Activated naive CD4-positive, alpha-beta T cell treated with anti-CD3 and anti-CD28 coated beads for 36 hours (primary cell): ENCODE results near the gene CCDC159. TPM values are rescaled to one million over a fixed set of nuclear protein-coding genes. Genes with fewer than 3 reads are reported as not detected.
"Not testable (repeated sequence)": the region's sequence is repeated elsewhere in the genome, so short reads cannot be mapped to it uniquely, and the experiment has no call there.

Source experiments
- CTCF ChIA-PET: fragments of 350-600 bp; sonication (Branson Sonifier 250); formaldehyde crosslinking; loops from one replicate; lab custom pipeline; 2021; ENCODE audit warnings: antibody characterized with exemption; lab: Charles Lee
- DNase-seq: peaks from one replicate; pipeline ENCODE4 v3.0.0-alpha.2; 2020
- H3K27ac Mint-ChIP-seq: one replicate; pipeline ENCODE4 v1.8.0; 2021; ENCODE audit warnings: mild to moderate bottlenecking, mixed read lengths
- H3K27me3 Mint-ChIP-seq: one replicate; pipeline ENCODE4 v1.8.0; 2021; ENCODE audit warnings: low read depth, mixed read lengths
- H3K36me3 Mint-ChIP-seq: one replicate; pipeline ENCODE4 v1.8.0; 2021; ENCODE audit warnings: low read depth, mixed read lengths
- H3K4me1 Mint-ChIP-seq: one replicate; pipeline ENCODE4 v1.8.0; 2021; ENCODE audit warnings: low read depth, mixed read lengths
- H3K4me3 Mint-ChIP-seq: one replicate; pipeline ENCODE4 v1.8.0; 2021; ENCODE audit warnings: mild to moderate bottlenecking, moderate library complexity, mixed read lengths
- H3K9me3 Mint-ChIP-seq: one replicate; pipeline ENCODE4 v1.8.0; 2021; ENCODE audit warnings: mixed read lengths
- intact Hi-C: fragments of 100-400 bp; cut with micrococcal nuclease; formaldehyde crosslinking; loops from one replicate; pipeline ENCODE4 v1.15.1; 2023
- total RNA-seq, 2 experiments: library from RNA; stranded (reverse); gene quantifications; one replicate each; pipeline ENCODE4 v1.2.3, GENCODE V29; 2021

Gene CCDC159
- 10 to 100 TPM; 15.2 to 16.5 TPM for total RNA-seq

- H3K27ac Mint-ChIP-seq = peak within 1 kb of the TSS; percentile 86
- intact Hi-C loops = loop anchor here (1.0 kb wide), 5 partner anchors 9 to 250 kb away; partner anchors contain the start of genes ODAD3, PLPPR2, PRKCSH and SWSAP1
- peak within 1 kb of the TSS; percentile 97 for H3K4me3 Mint-ChIP-seq
- peak; percentile 100 for DNase-seq
- no peaks in the 10 kb centered on the region for H3K27me3 Mint-ChIP-seq
- peaks cover 10% of the 10 kb centered on the region for H3K36me3 Mint-ChIP-seq
- H3K4me1 Mint-ChIP-seq = peaks cover 26% of the 10 kb centered on the region
- CTCF ChIA-PET = interaction anchor here (0.6 to 0.9 kb wide), 6 partner anchors 26 to 217 kb away, joined by 3 to 6 read pairs (median 4); no protein-coding TSS in a partner anchor
- H3K9me3 Mint-ChIP-seq = peaks cover 9% of the 10 kb centered on the region
Observed at GRCh38 chr19:11346104-11346940, at the start of gene CCDC159, which contains the start of gene TMEM205. Gene CCDC159 (plus strand): TSS chr19:11346519. CDS start chr19:11346607, 88 bp downstream. Gene TMEM205 (minus strand): TSS chr19:11346268. CDS start chr19:11345619, 649 bp downstream.

GRCh38 chr19:11299946-11300810, 46.1 kb upstream of the CCDC159 start:
- intact Hi-C loops = no loop called here
- no peaks in the 10 kb centered on the region for H3K27me3 Mint-ChIP-seq
- H3K4me3 Mint-ChIP-seq = no peak overlapping the region
- no peak overlapping the region for H3K27ac Mint-ChIP-seq
- H3K9me3 Mint-ChIP-seq = no peaks in the 10 kb centered on the region
- no peak for DNase-seq
- H3K4me1 Mint-ChIP-seq = no peaks in the 10 kb centered on the region
- CTCF ChIA-PET = no interaction called here
- H3K36me3 Mint-ChIP-seq = no peaks in the 10 kb centered on the region

GRCh38 chr19:11300811-11301120, 45.6 kb upstream of the CCDC159 start:
- Mint-ChIP-seq H3K27ac (no peak overlapping the region), H3K9me3 (no peaks in the 10 kb centered on the region), H3K4me3 (no peak overlapping the region), H3K4me1 (no peaks in the 10 kb centered on the region), H3K27me3 (no peaks in the 10 kb centered on the region), H3K36me3 (no peaks in the 10 kb centered on the region)
- intact Hi-C loops = no loop called here
- DNase-seq = no peak
- CTCF ChIA-PET = no interaction called here

GRCh38 chr19:11304936-11305335, 41.4 kb upstream of the CCDC159 start:
- CTCF ChIA-PET = interaction anchor here (0.7 kb wide), 1 partner anchor 63 kb away, joined by 3 read pairs; no protein-coding TSS in a partner anchor
- no peak for DNase-seq
- intact Hi-C loops = no loop called here
- Mint-ChIP-seq H3K4me3 (no peak overlapping the region), H3K27me3 (no peaks in the 10 kb centered on the region), H3K27ac (no peak overlapping the region), H3K4me1 (no peaks in the 10 kb centered on the region), H3K36me3 (no peaks in the 10 kb centered on the region), H3K9me3 (no peaks in the 10 kb centered on the region)

GRCh38 chr19:11306337-11306736, 40.0 kb upstream of the CCDC159 start:
- H3K4me3 Mint-ChIP-seq = no peak overlapping the region
- no peaks in the 10 kb centered on the region for H3K9me3 Mint-ChIP-seq
- no peak for DNase-seq
- intact Hi-C loops = no loop called here
- no peaks in the 10 kb centered on the region for H3K36me3 Mint-ChIP-seq
- CTCF ChIA-PET = no interaction called here
- no peaks in the 10 kb centered on the region for H3K27me3 Mint-ChIP-seq
- no peak overlapping the region for H3K27ac Mint-ChIP-seq
- no peaks in the 10 kb centered on the region for H3K4me1 Mint-ChIP-seq

- not testable (repeated sequence) for H3K9me3 Mint-ChIP-seq, H3K36me3 Mint-ChIP-seq, H3K4me3 Mint-ChIP-seq, DNase-seq, H3K27ac Mint-ChIP-seq
- peaks cover 12% of the 10 kb centered on the region for H3K27me3 Mint-ChIP-seq
- intact Hi-C loops = loop anchor here (5.0 kb wide), 1 partner anchor 63 kb away; no protein-coding TSS in a partner anchor
- CTCF ChIA-PET = interaction anchor here (0.7 to 1.4 kb wide), 2 partner anchors 62 to 78 kb away, joined by 3 read pairs; no protein-coding TSS in a partner anchor
- peaks cover 20% of the 10 kb centered on the region for H3K4me1 Mint-ChIP-seq
Observed at GRCh38 chr19:11320278-11320995, 25.9 kb upstream of the CCDC159 start.

- peak; percentile 25 for DNase-seq
- Mint-ChIP-seq H3K4me3 (no peak overlapping the region), H3K9me3 (no peaks in the 10 kb centered on the region), H3K4me1 (peaks cover 20% of the 10 kb centered on the region), H3K36me3 (no peaks in the 10 kb centered on the region), H3K27me3 (peaks cover 12% of the 10 kb centered on the region), H3K27ac (no peak overlapping the region)
- CTCF ChIA-PET = interaction anchor here (1.0 to 1.4 kb wide), 3 partner anchors 27 to 52 kb away, joined by 3 to 4 read pairs (median 4); no protein-coding TSS in a partner anchor
- intact Hi-C loops = loop anchor here (5.0 kb wide), 1 partner anchor 64 kb away; no protein-coding TSS in a partner anchor
Observed at GRCh38 chr19:11321191-11322126, 24.9 kb upstream of the CCDC159 start.

GRCh38 chr19:11322269-11323024, 23.9 kb upstream of the CCDC159 start:
- no peak for DNase-seq
- CTCF ChIA-PET = interaction anchor here (1.0 to 1.4 kb wide), 3 partner anchors 28 to 51 kb away, joined by 3 to 4 read pairs (median 4); no protein-coding TSS in a partner anchor
- Mint-ChIP-seq H3K36me3 (no peaks in the 10 kb centered on the region), H3K9me3 (no peaks in the 10 kb centered on the region), H3K27me3 (peaks cover 10% of the 10 kb centered on the region), H3K27ac (no peak overlapping the region), H3K4me3 (no peak overlapping the region), H3K4me1 (peaks cover 20% of the 10 kb centered on the region)
- intact Hi-C loops = loop anchor here (5.0 kb wide), 1 partner anchor 65 kb away; no protein-coding TSS in a partner anchor

- peaks cover 20% of the 10 kb centered on the region for H3K4me1 Mint-ChIP-seq
- DNase-seq = no peak
- peak overlapping the region; percentile 75 for H3K4me3 Mint-ChIP-seq
- H3K27ac Mint-ChIP-seq = peak overlapping the region; percentile 87
- no peaks in the 10 kb centered on the region for H3K36me3 Mint-ChIP-seq
- peaks cover 7% of the 10 kb centered on the region for H3K27me3 Mint-ChIP-seq
- intact Hi-C loops = loop anchor here (1.0 to 5.0 kb wide), 5 partner anchors 15 to 182 kb away; partner anchors contain the start of genes RAB3D, SWSAP1 and ZNF653
- H3K9me3 Mint-ChIP-seq = no peaks in the 10 kb centered on the region
- CTCF ChIA-PET = no interaction called here
Observed at GRCh38 chr19:11323601-11324078, 22.7 kb upstream of the CCDC159 start.

- H3K9me3 Mint-ChIP-seq = no peaks in the 10 kb centered on the region
- DNase-seq = peak; percentile 85
- intact Hi-C loops = loop anchor here (1.0 to 5.0 kb wide), 5 partner anchors 15 to 181 kb away; partner anchors contain the start of genes RAB3D, SWSAP1 and ZNF653
- H3K27ac Mint-ChIP-seq = peak overlapping the region; percentile 87
- no peaks in the 10 kb centered on the region for H3K36me3 Mint-ChIP-seq
- CTCF ChIA-PET = interaction anchor here (1.3 kb wide), 1 partner anchor 57 kb away, joined by 5 read pairs; no protein-coding TSS in a partner anchor
- H3K4me1 Mint-ChIP-seq = peaks cover 20% of the 10 kb centered on the region
- H3K27me3 Mint-ChIP-seq = peaks cover 7% of the 10 kb centered on the region
- H3K4me3 Mint-ChIP-seq = peak overlapping the region; percentile 75
Observed at GRCh38 chr19:11324079-11324661, 22.1 kb upstream of the CCDC159 start.
